ENCODE data around the gene KCNH3.

DNA sequence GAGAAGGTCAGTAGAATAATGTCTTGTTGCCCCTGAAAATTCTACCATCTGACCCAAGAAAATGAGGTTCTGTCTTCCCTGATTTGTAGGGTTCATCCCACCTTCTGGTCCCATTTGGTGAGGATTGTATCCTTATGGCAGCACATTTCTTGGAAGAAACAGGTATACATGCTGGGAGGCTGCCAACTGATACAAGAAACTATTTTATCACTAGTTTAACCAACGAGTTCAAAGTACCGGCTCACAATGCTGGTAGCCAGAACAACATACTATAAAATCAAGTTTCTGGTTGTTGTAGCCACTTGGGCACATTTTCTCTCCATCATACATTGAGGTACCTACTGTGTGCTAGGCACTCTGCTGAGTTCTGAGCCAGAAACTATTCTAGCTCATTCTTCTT lies 7.1 kb upstream of the KCNH3 start:
- TF ChIP-seq, protein P1, sequence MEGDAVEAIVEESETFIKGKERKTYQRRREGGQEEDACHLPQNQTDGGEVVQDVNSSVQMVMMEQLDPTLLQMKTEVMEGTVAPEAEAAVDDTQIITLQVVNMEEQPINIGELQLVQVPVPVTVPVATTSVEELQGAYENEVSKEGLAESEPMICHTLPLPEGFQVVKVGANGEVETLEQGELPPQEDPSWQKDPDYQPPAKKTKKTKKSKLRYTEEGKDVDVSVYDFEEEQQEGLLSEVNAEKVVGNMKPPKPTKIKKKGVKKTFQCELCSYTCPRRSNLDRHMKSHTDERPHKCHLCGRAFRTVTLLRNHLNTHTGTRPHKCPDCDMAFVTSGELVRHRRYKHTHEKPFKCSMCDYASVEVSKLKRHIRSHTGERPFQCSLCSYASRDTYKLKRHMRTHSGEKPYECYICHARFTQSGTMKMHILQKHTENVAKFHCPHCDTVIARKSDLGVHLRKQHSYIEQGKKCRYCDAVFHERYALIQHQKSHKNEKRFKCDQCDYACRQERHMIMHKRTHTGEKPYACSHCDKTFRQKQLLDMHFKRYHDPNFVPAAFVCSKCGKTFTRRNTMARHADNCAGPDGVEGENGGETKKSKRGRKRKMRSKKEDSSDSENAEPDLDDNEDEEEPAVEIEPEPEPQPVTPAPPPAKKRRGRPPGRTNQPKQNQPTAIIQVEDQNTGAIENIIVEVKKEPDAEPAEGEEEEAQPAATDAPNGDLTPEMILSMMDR (IDR thresholded peaks at IDR 0.05): no peak
- TF ChIP-seq POLR2AphosphoS5 (IDR thresholded peaks at IDR 0.05) (no peak), POLR2A (IDR thresholded peaks at IDR 0.05) (no peak)
